GM19438 (cell line): ENCODE results near the gene PPARD.

Source experiments
- ATAC-seq: cut with Tn5 transposase; IDR thresholded peaks from one replicate; pipeline ENCODE4 v1.9.1; 2021; ENCODE audit warnings: low read depth; ENCODE audit not compliant: unreplicated experiment

Gene PPARD

GRCh38 chr6:35461270-35461669 is 118.9 kb downstream of the PPARD start:
- no peak for ATAC-seq

GRCh38 chr6:35463292-35463691 is 120.9 kb downstream of the PPARD start:
- ATAC-seq: no peak

- ATAC-seq: no peak
These were observed 123.3 kb downstream of the PPARD start for GRCh38 chr6:35465646-35466045.

- peak; percentile 67 for ATAC-seq
These were observed 126.0 kb downstream of the PPARD start, which contains the start of gene RPL10A for GRCh38 chr6:35468181-35468979. Gene RPL10A, plus strand, starts transcription at chr6:35468401. Its CDS starts 34 bp downstream, at chr6:35468435.

- ATAC-seq: no peak
These were observed 126.8 kb downstream of the PPARD start for GRCh38 chr6:35468980-35469750.

GRCh38 chr6:35469751-35470662 is 127.6 kb downstream of the PPARD start:
- ATAC-seq: no peak

- ATAC-seq: no peak
These were observed 128.3 kb downstream of the PPARD start for GRCh38 chr6:35470663-35471120.

GRCh38 chr6:35471836-35472345 is 129.5 kb downstream of the PPARD start:
- ATAC-seq: no peak

- no peak for ATAC-seq
These were observed 130.9 kb downstream of the PPARD start for GRCh38 chr6:35473075-35473849.

- no peak for ATAC-seq
These were observed 131.4 kb downstream of the PPARD start for GRCh38 chr6:35473850-35474130.

GRCh38 chr6:35474131-35474941 is 132.0 kb downstream of the PPARD start:
- no peak for ATAC-seq

- no peak for ATAC-seq
These were observed 132.7 kb downstream of the PPARD start for GRCh38 chr6:35474942-35475570.

GRCh38 chr6:35475573-35475972 is 133.2 kb downstream of the PPARD start:
- no peak for ATAC-seq

- ATAC-seq: no peak
These were observed 133.6 kb downstream of the PPARD start for GRCh38 chr6:35476004-35476403.

- no peak for ATAC-seq
These were observed 134.7 kb downstream of the PPARD start for GRCh38 chr6:35477028-35477427.
